Cardiac muscle cell (in vitro differentiated cells and primary cell): Measurements from ENCODE around the gene MGST3. TPM values are rescaled to one million over a fixed set of nuclear protein-coding genes. Genes with fewer than 3 reads are reported as not detected.
A peak's percentile ranks its signal among the peaks of the same experiment; 100 is the strongest.

Experiments
- DNase-seq, 2 donors: peaks; one replicate each; pipeline versions ENCODE4 v3.0.0 to v3.0.0-alpha.2; 2010 to 2017; ENCODE audit warnings: low read depth in 1 of 2, low spot score in 1 of 2
- H3K27ac ChIP-seq: fragments of 200-600 bp; sonication (generic); 2 replicates; pipeline ENCODE4 v1.5.1; 2016
- H3K27me3 ChIP-seq: fragments of 200-600 bp; sonication (generic); 2 replicates; pipeline ENCODE4 v1.6.0; 2016; ENCODE audit warnings: control low read depth
- H3K36me3 ChIP-seq: fragments of 200-600 bp; sonication (generic); 2 replicates; pipeline ENCODE4 v1.5.1; 2016; ENCODE audit warnings: control low read depth
- H3K4me1 ChIP-seq: fragments of 200-600 bp; sonication (generic); 2 replicates; pipeline ENCODE4 v1.8.1; 2017; ENCODE audit warnings: low read depth, mild to moderate bottlenecking, mixed run types
- H3K4me3 ChIP-seq: fragments of 200-600 bp; sonication (generic); 2 replicates; pipeline ENCODE4 v1.5.1; 2016; ENCODE audit warnings: mild to moderate bottlenecking
- H3K9me3 ChIP-seq: fragments of 200-600 bp; sonication (generic); 2 replicates; pipeline ENCODE4 v1.5.1; 2017; ENCODE audit warnings: low read depth, mild to moderate bottlenecking, control low read depth
- CTCF ChIP-seq: IDR thresholded peaks from 2 replicates; pipeline ENCODE4 v1.5.1; 2012; ENCODE audit warnings: low read depth, mild to moderate bottlenecking, low read length
- polyA plus RNA-seq: library from polyadenylated mRNA; unstranded; fragments of >200 nt; fragmentation: Nextera tagmentation; extraction: Ambion mirVana; gene quantifications from 2 replicates; pipeline ENCODE4 v1.2.1, GENCODE V29; 2016
- total RNA-seq: library from RNA; depleted of rRNA; stranded (reverse); fragments of >200 nt; gene quantifications from 2 replicates; pipeline ENCODE4 v1.2.3, GENCODE V29; 2016

MGST3 gene
- total and polyA plus RNA-seq, 2 experiments from 2014 or later: 284 to 972 TPM

- H3K4me1 ChIP-seq: no peaks in the 10 kb centered on the region
- no peaks in the 10 kb centered on the region for H3K9me3 ChIP-seq
- no peak for TF ChIP-seq CTCF
- no peaks in the 10 kb centered on the region for H3K27me3 ChIP-seq
- no peak overlapping the region for H3K27ac ChIP-seq
- peaks cover 7% of the 10 kb centered on the region for H3K36me3 ChIP-seq
- DNase-seq: no peak
- no peak overlapping the region for H3K4me3 ChIP-seq
Measured at GRCh38 chr1:165686971-165687433, 56.0 kb downstream of the MGST3 start.

GRCh38 chr1:165688046-165688445 lies 57.0 kb downstream of the MGST3 start:
- no peak for TF ChIP-seq CTCF
- Histone ChIP-seq H3K9me3 (no peaks in the 10 kb centered on the region), H3K27ac (no peak overlapping the region), H3K36me3 (no peaks in the 10 kb centered on the region), H3K4me1 (no peaks in the 10 kb centered on the region), H3K27me3 (no peaks in the 10 kb centered on the region), H3K4me3 (no peak overlapping the region)
- DNase-seq: no peak

DNA sequence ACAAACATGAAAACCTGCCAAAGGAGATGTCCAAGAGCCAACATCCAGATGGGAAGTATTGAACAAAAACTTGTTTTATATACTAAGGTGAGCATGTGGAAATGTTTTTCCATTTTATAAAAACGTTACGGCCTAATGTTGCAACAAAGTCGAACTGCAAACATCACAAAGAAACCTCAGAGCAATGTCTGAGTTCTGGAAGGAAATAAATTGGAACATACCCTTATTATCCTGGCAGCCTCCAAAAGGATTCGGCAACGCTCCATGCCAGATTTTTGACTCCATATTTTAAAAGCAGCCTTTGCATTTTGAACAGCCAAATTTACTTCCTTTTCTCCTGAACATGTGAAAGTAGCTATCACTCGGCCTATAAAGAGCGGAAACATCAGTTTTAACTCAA lies 64.0 kb downstream of the MGST3 start:
- Histone ChIP-seq H3K27me3 (no peaks in the 10 kb centered on the region), H3K4me3 (no peak overlapping the region), H3K9me3 (no peaks in the 10 kb centered on the region), H3K4me1 (peaks cover 3% of the 10 kb centered on the region), H3K27ac (no peak overlapping the region), H3K36me3 (no peaks in the 10 kb centered on the region)
- no peak for TF ChIP-seq CTCF
- no peak for DNase-seq

DNA sequence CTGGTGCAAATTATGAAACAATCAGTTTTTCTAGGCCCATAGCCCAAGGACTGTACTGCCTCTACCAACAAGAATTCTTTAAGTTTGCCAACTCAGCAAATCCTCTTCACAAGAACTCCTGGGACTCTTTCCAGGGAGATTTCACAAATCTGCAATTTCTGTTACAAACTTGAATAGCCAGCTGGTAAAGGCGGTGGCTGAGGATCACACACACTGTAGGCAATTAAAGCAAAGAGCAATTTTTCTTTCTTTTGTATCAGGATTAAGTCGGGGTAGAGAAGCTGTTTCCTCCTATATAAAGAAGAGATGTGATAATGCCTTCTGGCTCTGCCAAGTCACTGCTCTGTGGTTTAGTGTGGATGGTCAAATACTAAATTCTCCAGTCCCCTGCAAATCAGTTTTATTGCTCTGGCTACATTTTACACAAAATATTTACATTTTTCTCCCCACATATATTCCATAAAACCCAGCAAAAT lies 65.6 kb downstream of the MGST3 start:
- Histone ChIP-seq H3K36me3 (no peaks in the 10 kb centered on the region), H3K27ac (no peak overlapping the region), H3K4me1 (peaks cover 3% of the 10 kb centered on the region), H3K4me3 (no peak overlapping the region), H3K27me3 (peaks cover 9% of the 10 kb centered on the region), H3K9me3 (no peaks in the 10 kb centered on the region)
- peak in 1 of 2 donors; percentile 97 for DNase-seq
- TF ChIP-seq CTCF: no peak

- H3K9me3 ChIP-seq: no peaks in the 10 kb centered on the region
- DNase-seq: no peak
- H3K4me1 ChIP-seq: peaks cover 3% of the 10 kb centered on the region
- H3K4me3 ChIP-seq: peak overlapping the region; percentile 71
- H3K27me3 ChIP-seq: peaks cover 9% of the 10 kb centered on the region
- H3K36me3 ChIP-seq: no peaks in the 10 kb centered on the region
- no peak for TF ChIP-seq CTCF
- no peak overlapping the region for H3K27ac ChIP-seq
Measured at GRCh38 chr1:165697491-165697880, 66.5 kb downstream of the MGST3 start.
